ENCODE results near the gene CRB1.
A peak's percentile ranks its signal among the peaks of the same experiment; 100 is the strongest.

CRB1 gene

DNA sequence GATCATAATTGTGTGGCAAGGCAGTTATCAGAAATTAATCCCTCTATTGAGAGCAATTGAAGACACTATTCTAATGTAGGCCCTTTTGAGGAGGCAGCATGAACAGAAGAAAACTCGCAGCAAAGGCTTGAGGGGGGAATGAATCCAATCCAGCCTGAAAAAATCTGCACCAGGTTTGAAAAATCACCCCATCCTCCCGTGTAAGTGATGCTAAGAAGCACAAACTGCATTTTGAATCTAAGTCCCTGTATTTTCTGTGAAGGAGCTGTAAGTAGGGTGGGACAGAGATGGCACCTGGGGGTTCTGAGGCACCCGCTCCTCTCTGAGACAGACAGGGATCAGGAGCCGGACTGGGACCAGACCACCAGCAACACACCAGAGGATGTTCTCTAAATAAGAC is at the start of gene CRB1:
CRB1 (plus strand) TSS at position 241 of the 400 bp plus-strand sequence. CDS start 161 bp downstream, outside the sequence.
- DNase-seq = peak; percentile 5

DNA sequence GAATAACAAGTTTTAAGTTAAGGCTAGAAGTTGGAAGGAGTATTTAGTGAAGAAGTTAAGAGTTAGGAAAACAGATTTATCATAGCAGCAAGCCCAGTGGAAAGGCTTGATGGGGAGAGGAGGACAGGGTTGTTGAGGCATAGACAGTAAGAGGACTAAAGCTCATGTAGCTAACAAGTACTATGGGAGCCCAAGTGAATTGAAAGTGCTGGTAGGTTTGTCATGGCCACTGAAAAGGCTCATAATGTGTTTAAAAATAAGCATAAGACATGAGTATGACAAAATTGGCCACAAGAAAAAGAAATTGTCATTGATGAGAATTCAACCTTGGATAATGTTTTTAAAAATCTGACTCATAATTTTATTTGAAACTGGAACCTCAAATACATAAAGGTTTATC is 49.2 kb upstream of the CRB1 start:
- DNase-seq = no peak

DNA sequence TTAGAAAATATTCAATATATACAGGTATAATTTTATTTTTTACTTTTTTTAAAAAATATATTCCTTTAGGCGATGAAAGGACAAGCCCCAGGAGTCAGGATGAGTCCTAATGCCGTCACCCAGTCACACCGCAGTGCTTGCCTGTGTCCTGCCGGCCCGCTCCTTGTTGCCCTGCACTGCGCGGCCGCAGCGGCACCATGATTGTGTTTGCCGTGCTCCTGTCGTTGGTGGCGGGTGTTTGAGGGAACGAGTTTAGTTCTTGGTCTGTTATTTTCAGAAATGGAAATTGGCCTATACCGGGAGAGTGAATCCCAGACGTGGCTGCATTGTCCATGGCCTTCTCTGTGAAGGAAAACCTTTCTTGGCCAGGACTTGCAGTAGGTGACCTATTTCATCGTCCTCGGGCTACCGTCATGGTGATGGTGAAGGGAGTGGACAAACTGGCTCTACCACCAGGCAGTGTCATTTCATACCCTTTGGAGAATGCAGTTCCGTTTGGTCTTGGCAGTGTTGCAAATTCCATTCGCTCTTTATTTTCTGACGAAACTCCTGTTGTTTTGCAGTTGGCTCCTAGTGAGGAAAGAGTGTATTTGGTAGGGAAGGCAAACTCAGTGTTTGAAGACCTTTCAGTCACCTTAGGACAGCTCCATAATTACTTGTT is 45.9 kb upstream of the CRB1 start:
- no peak for DNase-seq

DNA sequence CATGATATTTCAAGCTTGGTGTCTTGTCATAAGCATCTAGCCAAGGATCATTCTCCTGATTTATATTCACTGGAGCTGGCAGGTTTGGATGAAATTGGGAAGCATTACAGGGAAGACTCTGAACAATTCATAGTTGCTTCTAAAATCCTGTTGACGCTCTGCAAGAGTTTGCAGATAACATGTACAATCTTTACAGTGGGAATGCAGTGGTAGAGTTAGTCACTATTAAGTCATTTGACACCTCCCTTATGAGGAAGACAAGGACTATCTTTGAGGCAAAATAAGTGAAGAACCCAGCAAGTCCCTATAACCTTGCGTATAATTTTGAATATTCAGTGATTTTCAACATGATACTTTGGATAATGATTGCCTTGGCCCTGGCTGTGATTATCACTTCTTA is 45.3 kb upstream of the CRB1 start:
- no peak for DNase-seq

DNA sequence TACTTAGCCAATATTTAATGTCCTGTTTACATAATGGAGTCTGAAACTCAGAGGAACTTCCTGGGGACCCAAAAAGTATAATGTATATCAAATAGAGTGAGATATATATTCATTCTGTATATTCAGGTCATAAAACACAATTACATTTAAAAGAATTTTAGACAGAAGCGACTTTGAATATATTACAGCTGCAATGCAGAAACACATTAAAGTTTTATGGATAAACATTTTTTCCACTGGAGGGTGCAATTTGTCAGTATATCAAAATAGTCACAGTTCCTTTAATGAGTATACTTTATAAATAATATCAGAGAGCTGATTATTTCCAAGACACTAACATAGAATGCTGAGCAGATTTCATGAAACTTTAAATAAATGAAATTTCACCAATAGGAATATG is 43.9 kb upstream of the CRB1 start:
- DNase-seq = peak; percentile 6

DNA sequence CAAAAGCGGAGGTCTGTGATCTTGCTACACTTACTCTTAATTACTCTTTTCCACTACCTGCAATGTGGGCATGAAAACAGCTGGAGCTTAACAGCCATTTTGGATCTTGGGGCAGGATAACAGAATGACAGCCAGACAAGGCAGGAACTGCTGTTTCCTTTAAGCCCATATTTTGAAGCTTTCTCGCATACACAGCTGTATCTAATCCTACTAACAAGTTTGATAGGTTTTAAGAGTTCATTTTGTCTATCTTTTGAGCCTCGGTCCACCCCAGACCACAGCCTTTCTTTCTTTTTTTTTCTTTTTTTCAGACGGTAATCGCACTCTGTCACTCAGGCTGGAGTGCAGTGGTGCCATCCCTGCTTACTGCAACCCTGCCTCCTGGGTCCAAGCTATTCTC is 42.4 kb upstream of the CRB1 start:
- no peak for DNase-seq

DNA sequence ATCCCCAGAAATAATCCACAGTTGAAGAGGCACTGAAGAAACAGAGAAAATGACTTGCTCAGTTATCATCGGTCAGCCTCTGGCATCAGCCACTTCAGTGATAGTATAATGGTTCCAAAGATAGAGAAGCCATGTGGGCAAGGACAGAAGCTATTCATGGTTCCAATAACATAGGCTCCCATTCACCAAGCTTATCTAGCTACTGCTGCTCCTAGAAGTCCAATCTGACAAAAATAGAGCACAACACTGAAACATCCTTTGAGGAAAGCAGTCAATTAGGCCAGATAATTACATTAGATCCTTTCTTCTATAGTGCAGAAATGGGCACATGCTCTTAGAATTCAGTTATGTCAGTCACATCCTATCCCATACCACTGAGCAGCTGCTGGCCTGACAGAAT is 33.5 kb upstream of the CRB1 start:
- no peak for DNase-seq

DNA sequence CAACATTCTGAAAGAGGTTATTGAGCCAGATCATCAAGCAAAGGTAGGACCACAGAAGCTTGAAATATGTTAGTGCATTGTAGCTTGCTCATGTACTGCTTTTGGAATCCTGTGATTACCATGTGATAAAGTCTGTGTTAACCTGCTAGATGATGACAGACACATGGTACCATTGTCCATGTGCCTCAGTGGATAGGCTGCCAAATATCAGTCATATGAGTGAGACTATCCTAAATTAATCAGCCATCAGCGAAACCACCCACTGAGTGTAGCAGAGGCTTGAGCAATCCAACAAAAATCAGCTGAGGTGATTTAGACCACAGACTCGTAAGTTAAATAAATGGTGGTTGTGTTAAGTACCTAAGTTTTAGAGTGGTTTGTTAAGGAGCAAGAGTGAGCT is 32.7 kb upstream of the CRB1 start:
- DNase-seq = no peak

DNA sequence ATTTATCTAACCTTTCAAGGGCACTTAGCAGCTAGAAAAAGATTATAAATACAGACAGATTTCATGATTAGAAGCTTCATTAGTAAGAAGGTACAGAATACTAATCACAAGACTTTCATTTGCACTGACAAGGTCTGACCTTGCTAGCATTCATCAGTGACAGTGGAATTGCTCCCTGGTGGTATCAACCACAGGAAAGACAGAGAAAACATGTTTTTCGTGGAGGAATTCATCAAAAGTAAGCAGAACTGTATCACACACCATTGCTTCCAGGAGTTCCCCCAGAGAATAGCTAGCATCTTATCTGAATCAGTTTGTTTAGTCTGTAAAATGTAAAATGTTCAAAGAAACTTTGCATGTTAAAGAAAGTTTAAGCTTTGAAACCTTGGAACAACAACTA is 20.6 kb upstream of the CRB1 start:
- DNase-seq = no peak

DNA sequence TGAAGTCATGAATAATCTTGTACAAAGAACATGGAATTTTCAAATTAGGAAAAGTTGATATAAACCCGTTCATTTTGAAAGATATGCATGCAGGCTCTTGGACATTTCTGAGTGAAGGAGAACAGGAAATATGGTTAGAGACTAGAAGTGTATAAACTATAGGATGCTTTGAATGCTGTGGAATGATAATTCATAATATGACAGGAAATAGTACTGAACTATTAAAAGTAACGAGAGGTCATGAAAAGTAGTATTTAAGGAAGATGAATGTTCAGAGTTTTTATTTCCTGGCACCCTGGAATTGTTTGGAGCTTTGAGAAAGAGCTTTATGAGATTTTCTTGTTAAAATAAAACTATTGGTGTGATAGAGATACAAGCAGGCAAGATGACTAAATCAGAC is 18.7 kb upstream of the CRB1 start:
- DNase-seq = no peak

DNA sequence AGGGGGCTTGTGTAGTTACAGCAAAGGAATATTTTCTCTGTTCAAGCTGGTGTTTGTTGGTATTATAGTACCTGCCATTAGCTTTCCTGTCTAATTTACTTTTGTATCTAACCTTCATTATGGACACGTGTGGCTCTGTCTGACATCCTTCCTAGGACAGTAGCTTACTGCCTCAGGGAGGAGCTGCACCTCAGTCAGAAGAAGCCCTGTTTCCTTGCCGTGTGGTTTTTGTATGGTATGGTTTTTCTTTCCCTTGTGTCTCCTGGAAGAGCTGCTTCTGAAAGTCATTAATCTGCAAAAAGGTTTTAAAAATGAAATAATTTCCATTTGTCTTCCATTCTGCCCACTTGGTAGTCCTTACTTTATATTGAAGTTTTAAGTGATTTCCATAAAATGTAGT is 17.4 kb upstream of the CRB1 start:
- no peak for DNase-seq

DNA sequence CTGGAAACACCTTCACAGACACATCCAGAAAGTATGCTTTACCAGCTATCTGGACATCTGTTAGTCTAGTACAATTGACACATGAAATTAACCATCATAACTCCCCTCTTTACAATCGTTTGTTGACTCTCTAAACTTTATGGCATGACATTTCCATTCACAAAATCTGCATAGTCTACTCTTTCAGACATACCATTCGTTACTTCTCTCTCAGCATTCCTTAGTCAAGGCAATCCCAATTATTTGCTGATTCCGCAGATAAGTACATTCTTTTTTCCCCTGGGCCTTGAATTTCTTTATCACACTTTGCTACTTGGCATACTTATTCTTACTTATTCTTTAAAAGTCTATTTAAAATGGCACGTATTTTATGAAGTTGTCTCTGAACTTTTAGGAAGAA is 15.1 kb upstream of the CRB1 start:
- no peak for DNase-seq

DNA sequence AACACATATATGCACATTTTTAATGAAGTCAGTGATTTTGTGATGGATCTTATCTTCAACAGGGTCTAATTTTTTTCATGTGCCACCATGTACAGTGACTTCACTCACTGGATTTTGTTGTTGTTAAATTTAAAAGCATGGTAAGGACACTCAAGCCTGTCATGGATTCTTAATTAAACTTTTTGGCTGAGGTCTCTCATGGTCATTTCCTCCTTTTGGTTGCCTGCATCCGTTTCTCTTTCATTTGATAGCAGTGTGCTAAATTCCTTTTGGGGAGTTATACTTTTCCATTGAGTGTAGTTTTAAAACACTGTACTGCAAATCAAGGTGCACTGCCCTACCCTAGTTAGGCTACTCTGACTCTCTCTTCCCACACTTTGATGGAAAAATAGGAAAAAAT is 13.2 kb upstream of the CRB1 start:
- DNase-seq = no peak

DNA sequence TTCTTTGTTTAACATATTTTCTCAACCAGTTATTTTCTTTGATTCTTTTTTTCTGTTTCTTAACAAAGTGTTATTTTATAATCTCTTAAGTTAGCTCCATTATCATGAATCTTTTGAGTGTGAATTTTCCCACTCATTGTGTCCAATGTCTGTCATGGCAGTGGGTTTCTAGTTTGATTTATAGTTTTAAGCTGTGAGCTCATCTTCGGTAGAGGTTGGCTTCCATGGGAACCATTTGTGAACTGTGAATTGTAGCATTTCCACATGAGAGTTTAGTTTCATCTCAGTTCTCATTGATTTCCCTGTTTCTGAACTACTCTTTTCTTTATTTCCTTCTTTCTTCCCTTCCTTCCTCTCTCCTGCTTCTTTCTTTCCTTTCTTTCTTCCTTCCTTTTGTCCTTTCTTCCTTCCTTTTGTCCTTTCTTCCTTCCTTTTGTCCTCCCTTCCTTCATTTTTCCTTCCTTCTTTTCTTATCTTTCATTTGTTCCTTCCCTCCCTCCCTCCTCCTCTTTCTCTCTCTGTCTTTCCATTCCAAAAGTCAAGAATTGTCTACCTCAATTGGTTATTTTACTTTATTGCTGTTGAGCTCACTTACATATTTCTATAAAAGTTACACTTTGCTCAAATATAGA is 3.0 kb upstream of the CRB1 start:
- no peak for DNase-seq

DNA sequence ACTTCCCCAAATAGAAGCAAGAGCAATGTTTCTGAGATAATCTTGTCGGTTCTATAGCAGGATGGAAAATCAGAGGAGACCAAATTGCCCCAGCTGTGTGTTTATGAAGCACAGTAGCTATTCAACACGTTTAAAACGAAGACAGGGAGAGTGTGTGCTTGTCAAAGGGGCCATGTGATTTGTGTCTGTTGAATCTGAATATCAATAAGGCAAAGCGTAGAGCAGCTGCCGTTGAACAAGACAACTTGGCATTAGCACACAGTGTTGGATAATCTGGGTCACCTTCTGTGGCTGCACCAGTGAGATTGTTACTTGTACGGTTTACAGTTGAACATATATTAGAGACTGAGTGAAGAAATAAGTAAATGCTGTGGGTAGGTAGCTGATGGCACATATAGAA is 1.0 kb downstream of the CRB1 start:
- no peak for DNase-seq

DNA sequence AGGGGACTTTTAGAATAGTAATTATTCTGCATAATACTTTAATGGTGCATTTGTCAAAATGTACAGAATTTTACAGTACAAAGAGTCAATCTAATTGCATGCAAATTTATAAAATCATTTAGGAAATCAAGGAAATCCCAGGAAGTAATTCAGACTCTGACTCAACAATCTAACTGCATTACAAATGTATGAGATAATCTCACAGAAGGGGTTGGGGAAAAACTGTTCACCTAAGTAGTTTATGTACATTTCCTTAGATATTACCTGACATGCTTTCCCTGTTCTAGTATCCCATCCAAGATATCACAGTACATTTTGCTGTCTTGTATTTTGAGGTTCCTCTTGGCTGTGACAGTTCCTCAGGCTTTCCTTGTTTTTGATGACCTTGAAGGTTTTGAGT is 4.7 kb downstream of the CRB1 start:
- peak; percentile 12 for DNase-seq

DNA sequence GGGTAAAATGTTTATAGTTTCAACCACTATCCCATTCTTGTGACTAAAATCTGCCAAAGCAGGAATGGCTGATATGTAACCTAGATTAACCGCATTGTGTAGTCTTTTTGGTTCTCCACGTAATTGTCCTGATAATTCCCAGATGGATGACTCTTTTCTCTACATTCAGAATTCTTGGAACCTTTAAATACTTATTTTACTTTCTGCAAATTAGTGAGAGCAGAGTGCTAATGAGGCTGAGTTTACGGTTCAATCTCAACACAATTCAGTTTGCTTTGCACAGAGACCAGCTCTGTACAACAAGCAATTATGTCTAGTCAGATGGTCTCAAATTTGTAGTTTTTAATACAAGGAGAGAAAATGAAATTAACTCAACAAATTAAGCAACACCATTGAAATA is 9.1 kb downstream of the CRB1 start:
- DNase-seq = no peak

DNA sequence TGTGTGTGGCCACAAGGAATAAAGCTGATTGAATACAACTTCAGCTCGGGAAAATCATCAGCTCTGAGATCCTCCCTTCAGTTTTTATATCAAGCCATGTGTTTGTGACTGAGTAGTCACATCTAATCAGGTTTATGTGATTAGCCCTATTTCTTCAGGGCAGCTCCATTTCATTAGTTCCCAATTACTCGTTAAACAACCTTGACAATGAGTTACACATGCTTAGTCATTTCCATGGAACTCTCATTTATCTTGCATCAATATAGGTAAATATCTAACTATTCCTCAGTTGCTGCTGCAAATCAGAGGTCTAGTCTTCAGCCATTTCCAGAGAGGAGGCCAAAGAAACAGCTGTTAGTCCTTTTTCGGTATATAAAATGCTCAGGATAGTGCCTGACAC is 16.3 kb downstream of the CRB1 start:
- no peak for DNase-seq

DNA sequence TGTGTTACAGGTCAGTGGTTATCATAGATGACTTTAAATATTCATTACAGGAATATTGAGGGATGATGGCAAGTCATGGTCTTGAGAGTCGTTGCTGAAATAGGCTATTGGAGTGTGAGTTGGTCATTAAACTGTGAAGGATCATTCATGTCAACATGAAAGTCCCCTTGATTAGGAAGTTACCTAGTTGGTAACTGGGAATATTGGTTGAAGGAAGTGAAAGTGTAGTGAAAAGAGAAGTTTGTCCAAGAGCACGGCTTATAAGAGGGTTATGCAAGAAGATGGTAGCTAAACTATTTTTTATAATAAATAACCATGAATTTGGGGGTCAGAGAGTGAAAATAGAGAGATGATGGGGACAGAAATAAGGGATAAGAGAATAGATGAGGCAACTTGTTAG is 16.9 kb downstream of the CRB1 start:
- no peak for DNase-seq

DNA sequence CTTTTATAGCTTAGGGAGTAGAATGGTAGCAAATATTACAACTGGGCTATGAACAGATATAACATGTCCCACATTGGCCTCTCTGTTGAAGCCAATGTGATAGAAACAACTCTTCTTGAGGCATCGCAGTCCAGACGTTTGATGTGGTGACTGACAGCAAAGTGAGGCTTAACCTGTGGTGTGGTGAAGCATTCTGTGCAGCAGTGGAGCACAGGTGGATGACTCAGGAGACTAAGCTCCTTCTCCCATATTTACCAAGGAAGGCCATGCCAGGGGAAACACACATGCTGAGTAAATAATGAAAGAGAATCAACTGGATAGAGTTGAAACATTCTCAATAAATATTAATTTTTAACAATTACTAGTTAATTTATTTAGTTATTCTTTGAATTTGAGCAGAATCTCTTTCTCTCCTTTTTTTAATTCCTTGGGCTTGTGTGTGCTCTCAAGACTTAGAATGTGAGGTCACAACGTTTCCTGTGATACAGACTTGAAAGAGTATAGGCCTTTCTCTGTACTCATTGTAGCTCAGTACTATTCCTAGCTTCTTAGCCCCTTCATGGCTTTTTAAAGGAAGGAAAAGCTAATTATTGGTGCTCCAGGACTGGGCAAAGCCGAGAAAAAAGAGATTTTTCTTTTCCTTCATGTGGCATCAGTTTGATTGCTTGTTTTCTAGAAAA is 17.6 kb downstream of the CRB1 start:
- no peak for DNase-seq

DNA sequence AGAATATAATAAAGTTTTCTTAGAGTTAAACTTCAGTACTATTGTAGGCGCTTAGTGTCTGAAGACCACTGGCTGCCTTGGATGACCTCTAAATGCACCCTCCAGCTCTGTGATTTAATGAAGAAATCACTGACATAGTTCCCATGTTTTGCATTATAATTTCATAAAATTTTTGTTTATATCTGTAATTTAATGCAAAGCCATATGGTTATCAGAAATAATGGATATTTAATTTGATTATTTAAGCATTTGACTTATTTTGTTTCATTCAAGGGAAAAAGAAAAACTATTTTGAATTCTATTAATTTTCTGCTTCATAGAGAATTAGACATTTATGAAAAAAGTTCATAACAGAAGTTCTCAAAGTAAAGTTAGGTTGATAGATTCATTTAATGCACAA is 18.6 kb downstream of the CRB1 start:
- no peak for DNase-seq

DNA sequence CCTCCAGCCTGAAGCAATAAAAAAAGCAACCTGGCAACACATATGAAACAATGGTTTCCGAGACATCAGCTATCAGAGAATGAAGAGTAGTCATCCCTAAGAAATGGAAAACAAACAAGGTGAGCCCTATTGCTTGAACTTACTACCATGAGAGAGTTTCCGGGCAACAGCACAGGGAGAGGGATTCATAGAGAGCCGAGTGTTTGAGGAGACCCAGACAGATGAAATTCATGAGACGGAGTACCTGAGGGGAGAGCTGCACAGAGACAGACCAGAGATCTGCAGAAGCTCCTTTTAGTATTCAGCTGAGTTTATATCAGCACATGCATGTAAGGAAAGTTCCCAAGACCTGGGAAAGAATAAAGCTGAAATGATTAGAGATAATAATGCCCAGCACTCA is 19.8 kb downstream of the CRB1 start:
- DNase-seq = no peak

DNA sequence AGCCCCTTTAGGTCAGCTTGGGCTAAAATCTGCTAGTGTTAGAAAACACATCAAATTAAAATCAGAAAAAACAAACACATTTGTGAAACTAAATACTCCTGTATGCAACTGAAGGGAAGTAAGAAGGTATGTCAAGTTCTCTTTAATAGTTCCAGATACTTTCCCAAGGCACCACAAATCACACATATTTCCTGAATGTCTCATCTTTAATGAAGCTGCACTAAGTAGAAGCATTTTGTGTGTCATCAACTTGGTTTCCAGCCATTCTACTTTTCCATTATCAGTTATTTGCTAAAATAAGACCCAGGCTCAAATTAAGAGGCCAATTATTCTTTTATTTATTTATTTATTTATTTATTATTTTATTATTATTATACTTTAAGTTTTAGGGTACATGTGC is 34.7 kb downstream of the CRB1 start:
- DNase-seq = peak; percentile 79

DNA sequence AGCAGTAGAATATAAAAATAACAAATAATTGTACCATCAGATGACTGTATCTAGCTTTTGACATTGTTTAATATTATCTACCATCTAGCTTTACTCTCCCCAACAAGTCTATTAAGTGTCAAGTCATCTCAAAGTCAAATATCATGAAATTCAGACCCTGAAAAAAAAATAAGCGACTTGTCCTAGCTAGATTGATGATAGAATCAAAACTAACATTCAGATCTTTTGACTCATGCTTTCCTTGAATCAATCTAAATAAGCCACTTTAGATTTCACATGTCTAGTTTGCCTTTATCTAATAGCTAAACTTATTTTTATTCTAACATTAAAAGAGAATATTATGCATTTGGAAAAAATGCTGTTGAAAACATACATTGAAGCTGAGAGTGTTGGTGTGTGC is 35.4 kb downstream of the CRB1 start:
- no peak for DNase-seq

Data from EL (cell line).